Measurements from ENCODE around the gene SENP3. TPM values are rescaled to one million over a fixed set of nuclear protein-coding genes. Genes with fewer than 3 reads are reported as not detected.

SENP3 gene
- 10 to 100 TPM; 57.4 to 83.0 (median 73.6) TPM for polyA plus RNA-seq (ENCODE audit: insufficient read length in 4 of 4)

- peak; percentile 75 to 85 (median 80) for DNase-seq (ENCODE audit: low read depth in 4 of 4, low spot score in 3 of 4)
Observed at GRCh38 chr17:7561589-7562207, at the start of gene SENP3. Gene SENP3, plus strand, starts transcription at chr17:7561919. Its CDS starts 1,158 bp downstream, at chr17:7563077.

DNA sequence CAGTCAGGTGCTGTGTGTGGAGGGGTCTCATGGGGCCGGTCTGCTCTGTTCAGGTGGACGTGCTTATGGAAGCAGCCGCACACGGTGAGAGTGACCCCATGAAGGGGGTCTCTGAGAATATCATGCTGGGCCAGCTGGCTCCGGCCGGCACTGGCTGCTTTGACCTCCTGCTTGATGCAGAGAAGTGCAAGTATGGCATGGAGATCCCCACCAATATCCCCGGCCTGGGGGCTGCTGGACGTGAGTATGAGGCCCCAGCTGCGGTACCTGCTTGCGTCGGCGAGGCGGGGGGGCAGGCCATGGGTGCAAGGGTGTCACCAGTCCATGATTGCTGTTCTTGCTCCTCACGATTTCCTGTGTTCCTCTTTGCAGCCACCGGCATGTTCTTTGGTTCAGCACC is 49.6 kb upstream of the SENP3 start:
- no peak for DNase-seq (ENCODE audit: low read depth in 4 of 4, low spot score in 3 of 4)

- no peak for DNase-seq (ENCODE audit: low read depth in 4 of 4, low spot score in 3 of 4)
Observed at GRCh38 chr17:7512824-7513540, 48.7 kb upstream of the SENP3 start.

DNA sequence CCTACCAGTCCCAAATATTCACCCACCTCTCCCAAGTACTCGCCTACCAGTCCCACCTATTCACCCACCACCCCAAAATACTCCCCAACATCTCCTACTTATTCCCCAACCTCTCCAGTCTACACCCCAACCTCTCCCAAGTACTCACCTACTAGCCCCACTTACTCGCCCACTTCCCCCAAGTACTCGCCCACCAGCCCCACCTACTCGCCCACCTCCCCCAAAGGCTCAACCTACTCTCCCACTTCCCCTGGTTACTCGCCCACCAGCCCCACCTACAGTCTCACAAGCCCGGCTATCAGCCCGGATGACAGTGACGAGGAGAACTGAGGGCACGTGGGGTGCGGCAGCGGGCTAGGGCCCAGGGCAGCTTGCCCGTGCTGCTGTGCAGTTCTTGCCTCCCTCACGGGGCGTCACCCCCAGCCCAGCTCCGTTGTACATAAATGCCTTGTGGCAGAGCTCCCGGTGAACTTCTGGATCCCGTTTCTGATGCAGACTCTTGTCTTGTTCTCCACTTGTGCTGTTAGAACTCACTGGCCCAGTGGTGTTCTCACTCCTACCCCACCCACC is 47.8 kb upstream of the SENP3 start:
- no peak for DNase-seq (ENCODE audit: low read depth in 4 of 4, low spot score in 3 of 4)

DNA sequence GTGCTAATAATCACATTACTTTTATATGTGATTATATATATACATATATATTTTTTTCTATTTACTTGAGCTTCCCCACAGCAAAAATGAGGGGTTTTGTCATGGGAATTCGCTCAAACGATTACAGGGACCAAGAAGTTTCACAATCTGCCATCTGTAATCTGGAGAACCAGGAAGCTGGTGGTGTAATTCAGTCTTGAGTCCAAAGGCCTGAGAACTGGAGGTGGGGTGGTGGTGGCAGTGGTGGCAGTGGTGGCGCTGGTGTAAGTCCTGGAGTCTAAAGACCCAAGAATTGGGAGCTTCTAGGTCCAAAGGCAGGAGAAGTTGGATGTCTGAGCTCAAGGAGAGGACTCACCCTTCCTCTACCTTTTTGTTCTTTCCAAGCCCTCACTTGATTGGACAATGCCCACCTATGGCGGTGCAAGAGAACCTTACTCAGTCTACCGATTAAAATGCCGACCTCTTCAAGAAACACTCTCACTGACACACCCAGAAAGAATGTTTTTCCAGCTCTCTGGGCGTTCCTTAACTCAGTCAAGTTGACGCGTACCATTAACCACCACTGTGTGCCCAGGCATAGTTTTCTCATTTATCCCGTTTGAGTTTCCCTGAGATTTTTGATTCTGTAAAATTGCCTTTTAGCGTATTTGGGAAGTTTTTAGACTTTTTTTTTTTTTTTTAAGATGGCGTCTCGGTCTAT is 45.7 kb upstream of the SENP3 start:
- DNase-seq (ENCODE audit: low read depth in 4 of 4, low spot score in 3 of 4): no peak

- no peak for DNase-seq (ENCODE audit: low read depth in 4 of 4, low spot score in 3 of 4)
Observed at GRCh38 chr17:7523033-7523432, 38.7 kb upstream of the SENP3 start.

GRCh38 chr17:7528842-7529241 is 32.9 kb upstream of the SENP3 start:
- no peak for DNase-seq (ENCODE audit: low read depth in 4 of 4, low spot score in 3 of 4)

DNA sequence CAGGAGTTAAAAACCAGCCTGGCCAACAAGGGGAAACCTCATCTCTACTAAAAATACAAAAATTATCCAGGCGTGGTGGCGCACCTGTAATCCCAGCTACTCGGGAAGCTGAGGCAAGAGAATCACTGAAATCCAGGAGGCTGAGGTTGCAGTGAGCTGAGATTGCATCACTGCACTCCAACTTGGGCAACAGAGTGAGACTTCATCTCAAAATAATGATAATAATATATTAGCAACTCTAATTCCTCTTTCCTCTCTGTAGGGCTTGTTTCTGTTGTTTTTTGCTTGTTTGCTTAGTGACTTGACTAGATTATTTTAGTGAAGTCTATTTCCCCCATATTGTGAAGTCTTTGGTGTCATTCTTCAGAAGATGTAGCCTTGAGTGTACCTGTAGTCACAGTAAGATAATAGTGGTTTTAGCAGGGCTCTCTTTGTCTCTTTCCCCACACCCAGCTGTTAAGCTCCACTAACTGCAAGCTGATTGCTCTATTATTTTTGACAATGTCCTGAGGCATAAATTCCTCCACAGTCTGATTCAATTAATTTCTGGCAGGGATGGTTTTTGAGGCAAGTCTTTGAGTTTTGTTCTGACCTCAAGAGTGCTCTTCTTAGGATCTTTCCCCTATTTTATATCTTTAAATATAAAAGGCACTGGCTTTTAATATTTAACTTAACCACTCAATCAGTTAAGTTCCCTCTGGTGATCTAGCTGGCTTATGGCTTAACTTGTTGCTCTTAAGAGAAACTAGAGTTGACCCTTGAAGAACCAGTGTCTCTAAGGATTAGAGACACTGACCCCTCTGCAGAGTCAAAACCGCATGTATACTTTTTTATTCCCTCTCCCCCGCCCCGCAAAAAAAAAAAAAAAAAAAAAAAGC is 31.5 kb upstream of the SENP3 start:
- no peak for DNase-seq (ENCODE audit: low read depth in 4 of 4, low spot score in 3 of 4)

DNA sequence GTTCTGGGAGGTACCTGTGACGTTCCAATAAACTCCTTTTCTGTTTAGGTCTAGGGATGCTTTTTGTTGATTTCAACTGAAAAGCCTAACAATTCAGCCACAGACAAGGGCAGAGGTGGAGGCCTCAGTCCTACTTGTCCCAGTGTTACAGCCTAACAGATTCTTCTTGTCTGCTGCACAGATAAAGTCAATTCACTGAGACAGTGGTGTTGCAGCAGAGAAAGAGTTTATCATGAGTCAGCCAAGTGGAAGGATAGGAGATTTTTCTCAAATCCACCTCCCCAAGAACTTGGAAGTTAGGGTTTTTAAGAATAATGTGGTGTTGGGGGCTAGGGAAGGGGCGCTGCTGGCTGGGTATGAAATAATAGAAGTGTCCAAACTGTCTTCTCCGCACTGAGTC is 23.7 kb upstream of the SENP3 start:
- DNase-seq (ENCODE audit: low read depth in 4 of 4, low spot score in 3 of 4): no peak

DNA sequence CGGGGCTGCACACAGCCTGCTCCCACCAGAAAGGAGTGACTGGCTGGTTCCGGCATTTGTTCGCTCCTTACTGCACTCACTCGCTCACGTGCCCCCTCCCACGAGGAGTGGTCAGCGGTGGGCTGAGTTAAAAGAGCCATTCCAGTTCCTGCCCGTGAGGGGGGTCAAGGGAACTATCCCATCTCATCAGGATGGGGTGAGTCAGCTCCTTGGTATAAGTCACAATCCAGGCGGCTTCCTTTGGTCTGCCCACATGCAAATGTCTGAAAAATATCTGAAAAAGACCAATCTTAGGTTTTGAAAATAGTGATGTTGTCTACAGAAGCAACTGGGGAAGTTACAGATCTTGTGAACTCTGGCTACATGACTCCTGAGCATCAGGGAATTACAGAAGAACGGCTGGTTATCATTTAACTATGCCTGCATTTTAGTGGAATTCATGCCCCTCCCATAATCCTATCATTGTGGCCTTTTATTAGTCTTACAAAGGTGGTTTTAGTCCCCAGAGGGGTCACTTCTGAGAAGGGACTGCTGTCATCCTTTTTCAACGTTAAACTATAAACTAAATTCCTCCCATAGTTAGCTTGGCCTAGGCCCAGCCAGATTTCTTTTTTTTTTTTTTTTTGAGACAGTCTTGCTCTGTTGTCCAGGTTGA is 22.7 kb upstream of the SENP3 start:
- no peak for DNase-seq (ENCODE audit: low read depth in 4 of 4, low spot score in 3 of 4)

- no peak for DNase-seq (ENCODE audit: low read depth in 4 of 4, low spot score in 3 of 4)
Observed at GRCh38 chr17:7541074-7541621, 20.6 kb upstream of the SENP3 start.

DNA sequence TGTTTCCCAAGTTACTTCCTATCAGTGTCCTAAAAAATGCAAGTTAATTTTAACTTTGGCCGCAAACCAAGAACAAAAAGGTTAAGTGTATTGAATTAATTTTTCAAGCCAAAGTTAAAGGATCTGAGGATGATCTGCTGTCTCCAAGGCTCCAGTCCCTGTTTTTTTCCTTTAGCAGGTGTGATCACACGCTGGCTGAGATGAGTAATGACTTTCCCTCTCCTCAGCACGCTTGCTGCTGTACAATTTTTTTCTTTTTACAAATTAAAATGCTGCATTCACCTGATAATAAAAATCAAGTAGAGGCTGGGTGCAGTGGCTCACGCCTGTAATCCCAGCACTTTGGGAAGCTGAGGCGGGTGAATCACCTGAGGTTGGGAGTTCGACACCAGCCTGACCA is 16.8 kb upstream of the SENP3 start:
- no peak for DNase-seq (ENCODE audit: low read depth in 4 of 4, low spot score in 3 of 4)

DNA sequence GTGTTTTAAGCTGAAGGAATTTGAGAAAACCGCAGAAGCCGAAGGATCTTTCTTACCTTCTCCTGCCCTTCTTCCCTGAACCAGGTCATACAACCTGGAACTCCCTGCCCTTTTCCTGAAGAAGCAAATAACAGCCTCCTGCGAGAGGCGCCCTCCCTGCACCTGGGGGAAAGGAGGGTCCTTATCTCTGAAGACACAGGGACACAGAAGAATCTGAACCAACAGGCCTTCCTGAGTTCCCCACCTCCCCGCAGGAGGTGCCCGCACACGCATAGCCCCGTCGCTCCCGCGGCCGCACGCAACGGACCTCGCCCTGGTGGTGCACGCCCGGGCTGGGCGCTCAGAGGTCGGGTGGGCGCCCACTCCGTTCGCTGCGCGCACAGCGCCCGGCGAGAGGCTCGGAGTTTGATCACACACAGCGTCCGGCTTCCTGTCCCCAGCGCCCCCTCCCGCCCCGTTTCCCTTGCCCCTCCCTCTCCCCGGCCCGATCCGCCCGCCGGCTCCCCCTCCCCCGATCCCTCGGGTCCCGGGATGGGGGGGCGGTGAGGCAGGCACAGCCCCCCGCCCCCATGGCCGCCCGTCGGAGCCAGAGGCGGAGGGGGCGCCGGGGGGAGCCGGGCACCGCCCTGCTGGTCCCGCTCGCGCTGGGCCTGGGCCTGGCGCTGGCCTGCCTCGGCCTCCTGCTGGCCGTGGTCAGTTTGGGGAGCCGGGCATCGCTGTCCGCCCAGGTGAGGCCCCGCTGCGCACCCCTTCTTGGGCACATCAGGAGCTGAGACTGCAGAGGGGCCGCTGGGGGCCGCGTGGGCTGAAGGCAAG is 12.9 kb upstream of the SENP3 start, which contains the start of gene TNFSF12:
Gene TNFSF12, plus strand, starts transcription at position 474 of the 816 bp plus-strand sequence. Its CDS starts 96 bp downstream, at position 570.
- no peak for DNase-seq (ENCODE audit: low read depth in 4 of 4, low spot score in 3 of 4)

DNA sequence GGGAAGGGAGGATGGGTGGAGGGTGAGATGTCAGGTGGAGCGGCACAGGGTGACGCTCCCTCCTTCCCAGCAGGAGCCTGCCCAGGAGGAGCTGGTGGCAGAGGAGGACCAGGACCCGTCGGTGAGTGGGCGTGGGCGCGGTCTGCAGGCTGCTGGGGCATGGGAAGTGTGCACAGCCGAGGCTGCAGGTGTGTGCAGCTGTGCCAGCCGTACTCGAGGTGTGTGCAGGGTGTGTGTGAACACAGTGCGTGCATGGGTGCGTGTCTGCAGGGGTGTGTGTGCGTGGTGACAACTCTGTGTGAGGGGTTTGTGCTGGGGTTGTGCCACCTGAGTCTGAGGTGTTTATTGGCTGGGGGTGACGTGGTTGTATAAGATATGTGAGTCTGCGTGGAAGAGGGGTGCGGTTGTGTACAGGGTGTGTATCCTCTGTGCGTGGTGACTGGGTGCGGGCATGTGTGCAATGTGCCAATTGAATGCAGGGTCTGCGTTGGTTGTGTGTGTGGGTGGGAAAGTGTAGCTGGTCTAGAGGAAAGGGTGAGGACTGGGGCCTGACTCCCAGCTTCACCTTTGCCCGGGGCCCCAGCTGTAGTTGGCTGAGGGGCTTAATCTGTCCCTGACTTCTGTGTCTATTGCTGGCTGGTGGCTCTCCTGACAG is 12.2 kb upstream of the SENP3 start:
- DNase-seq (ENCODE audit: low read depth in 4 of 4, low spot score in 3 of 4): no peak

DNA sequence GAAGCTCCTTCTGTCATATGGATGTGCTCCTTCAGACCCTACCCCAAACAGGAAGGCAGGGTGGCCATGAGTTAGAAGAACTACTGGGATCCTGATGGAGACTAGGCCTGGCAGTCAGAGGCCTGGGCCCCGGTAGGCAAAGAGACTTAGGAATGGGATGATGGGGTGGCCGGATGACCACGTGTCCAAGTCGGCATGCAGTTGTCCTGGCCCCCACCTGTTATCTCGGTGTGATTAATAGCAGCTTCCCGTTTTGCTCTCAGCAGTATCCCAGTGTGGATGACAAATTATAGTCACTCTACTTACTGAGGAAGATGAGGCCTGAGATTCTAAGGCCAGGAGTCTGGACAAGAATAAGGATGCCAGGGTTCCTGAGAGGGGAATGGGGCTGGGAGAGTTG is 11.4 kb upstream of the SENP3 start:
- no peak for DNase-seq (ENCODE audit: low read depth in 4 of 4, low spot score in 3 of 4)

DNA sequence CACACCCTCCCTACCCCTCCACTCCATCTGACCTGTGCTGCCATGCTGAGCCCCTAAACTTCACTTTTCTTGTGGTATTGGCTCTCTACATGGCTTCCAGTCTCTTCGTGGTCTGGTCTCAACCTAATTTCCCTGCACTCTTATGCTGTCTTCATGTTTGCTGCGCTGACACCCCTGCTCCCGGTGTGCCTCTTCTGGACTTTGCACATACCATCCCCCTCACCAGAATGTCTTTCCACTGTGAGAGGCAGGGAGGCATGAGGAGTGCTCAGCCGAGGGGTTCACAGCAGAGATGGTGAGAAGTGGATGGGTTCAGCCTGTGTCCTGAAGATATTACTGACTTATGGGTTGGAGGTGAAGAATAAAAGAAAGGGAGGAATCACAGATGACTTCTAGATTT is 10.3 kb upstream of the SENP3 start:
- no peak for DNase-seq (ENCODE audit: low read depth in 4 of 4, low spot score in 3 of 4)

GRCh38 chr17:7552621-7553051 is 9.1 kb upstream of the SENP3 start:
- no peak for DNase-seq (ENCODE audit: low read depth in 4 of 4, low spot score in 3 of 4)

DNA sequence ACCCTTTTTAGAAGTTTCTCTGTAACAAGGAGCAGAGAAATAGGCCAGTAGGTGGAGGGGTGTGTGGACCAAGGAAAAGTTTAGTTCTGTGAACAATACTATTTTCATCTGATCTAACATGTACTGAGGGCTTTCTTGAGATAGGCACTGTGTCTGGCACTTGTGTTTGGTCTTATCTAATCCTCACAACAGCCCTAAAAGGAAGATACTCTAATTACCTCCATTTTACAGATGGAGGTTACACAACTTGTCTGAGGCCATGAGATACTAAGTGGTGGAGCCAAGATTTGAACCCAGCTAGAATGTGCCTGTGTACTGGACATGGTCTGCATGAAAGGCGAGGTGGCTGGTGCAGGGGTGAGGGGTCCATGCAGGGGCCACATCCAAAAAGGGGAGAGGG is 8.4 kb upstream of the SENP3 start:
- no peak for DNase-seq (ENCODE audit: low read depth in 4 of 4, low spot score in 3 of 4)

All from left renal pelvis (tissue), 4 donors.